Stimulated activated CD8-positive, alpha-beta memory T cell treated with anti-CD3 and anti-CD28 coated beads, Interleukin-12 subunit alpha, Interleukin-12 subunit beta, amount 100 ng/mL, for 24 hours (primary cell): ENCODE measurements around the gene OFD1.

Experiments used
- DNase-seq: peaks from one replicate; pipeline ENCODE4 v3.0.0-alpha.2; 2020; ENCODE audit errors: extremely low read depth

The OFD1 gene, protein sequence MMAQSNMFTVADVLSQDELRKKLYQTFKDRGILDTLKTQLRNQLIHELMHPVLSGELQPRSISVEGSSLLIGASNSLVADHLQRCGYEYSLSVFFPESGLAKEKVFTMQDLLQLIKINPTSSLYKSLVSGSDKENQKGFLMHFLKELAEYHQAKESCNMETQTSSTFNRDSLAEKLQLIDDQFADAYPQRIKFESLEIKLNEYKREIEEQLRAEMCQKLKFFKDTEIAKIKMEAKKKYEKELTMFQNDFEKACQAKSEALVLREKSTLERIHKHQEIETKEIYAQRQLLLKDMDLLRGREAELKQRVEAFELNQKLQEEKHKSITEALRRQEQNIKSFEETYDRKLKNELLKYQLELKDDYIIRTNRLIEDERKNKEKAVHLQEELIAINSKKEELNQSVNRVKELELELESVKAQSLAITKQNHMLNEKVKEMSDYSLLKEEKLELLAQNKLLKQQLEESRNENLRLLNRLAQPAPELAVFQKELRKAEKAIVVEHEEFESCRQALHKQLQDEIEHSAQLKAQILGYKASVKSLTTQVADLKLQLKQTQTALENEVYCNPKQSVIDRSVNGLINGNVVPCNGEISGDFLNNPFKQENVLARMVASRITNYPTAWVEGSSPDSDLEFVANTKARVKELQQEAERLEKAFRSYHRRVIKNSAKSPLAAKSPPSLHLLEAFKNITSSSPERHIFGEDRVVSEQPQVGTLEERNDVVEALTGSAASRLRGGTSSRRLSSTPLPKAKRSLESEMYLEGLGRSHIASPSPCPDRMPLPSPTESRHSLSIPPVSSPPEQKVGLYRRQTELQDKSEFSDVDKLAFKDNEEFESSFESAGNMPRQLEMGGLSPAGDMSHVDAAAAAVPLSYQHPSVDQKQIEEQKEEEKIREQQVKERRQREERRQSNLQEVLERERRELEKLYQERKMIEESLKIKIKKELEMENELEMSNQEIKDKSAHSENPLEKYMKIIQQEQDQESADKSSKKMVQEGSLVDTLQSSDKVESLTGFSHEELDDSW

DNA sequence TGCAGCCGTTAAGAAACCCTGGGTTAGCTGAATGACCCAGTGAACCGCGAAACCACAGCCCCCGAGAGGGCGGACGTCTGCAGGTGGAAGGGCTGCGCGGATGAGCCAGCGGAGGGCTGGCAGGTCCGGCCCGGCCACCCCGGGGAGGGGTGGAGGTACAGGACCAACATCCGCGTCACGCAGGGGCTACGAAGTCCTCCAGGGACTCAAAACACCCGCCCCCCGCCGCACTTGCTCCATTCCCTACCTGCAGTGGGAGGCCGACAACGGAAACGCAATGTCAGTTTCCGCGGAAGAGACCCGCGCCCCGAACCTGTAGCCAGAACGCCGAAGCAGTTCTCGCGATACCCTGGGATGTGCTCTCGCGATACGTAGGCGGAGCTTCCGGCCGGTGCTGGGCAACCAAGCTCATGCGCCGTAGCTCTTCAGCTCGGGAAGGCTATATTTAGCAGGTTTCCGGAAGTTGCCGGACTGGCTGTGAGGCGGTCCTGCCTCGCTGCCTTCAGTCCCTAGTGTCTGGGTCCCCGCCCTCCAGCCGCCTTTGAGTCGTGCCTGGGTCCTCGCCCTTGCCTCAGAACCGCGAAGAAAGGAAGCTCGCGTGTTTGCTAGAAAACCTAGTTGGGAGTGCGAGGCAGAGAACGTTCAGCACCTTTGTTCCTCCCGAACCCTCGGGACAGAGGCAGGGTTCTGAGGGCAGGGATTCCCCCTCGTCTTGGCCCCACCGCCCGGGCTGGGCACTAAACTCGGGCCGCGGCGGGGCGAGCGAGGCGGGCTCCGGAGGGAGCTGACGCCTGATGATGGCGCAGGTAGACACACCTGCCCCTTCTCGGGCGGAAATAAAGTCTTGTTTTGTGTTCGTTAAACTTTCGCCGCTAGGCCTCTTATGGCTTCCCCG lies at the start of gene OFD1, which contains the start of gene TRAPPC2:
TSS of gene OFD1 (plus strand) at position 471 of the 895 bp plus-strand sequence. CDS start at position 795, 324 bp downstream.
TSS of gene TRAPPC2 (minus strand) at position 343 of the 895 bp plus-strand sequence. CDS start 14,657 bp downstream, outside the sequence.
- peak; percentile 65 for DNase-seq

GRCh38 chrX:13685126-13685763 lies 49.3 kb upstream of the OFD1 start:
- DNase-seq, result no peak

DNA sequence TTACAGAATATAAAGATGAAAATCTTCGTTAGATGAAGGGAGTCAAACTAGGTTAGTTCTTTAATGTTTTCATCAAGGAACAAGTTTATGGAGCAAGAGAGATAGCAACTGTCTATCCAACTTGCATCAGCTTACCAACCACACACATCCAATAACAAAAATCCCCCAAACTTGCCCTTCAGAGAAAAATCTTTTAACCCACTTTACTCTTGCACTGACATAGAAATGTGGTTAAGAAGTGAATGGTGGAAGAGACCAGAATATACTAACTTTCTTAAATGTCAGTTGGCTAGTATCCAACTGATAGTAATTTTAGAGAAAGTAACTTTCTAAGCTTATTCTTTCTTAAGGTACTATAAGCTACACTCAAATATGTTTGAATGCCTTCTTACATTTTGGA lies 47.3 kb upstream of the OFD1 start:
- no peak for DNase-seq

- no peak for DNase-seq
Measured at GRCh38 chrX:13688384-13688957, 46.1 kb upstream of the OFD1 start.

- DNase-seq, result peak; percentile 50
Measured at GRCh38 chrX:13688958-13689740, 45.4 kb upstream of the OFD1 start, which contains the start of gene RAB9A. Gene RAB9A, plus strand, starts transcription at chrX:13689128. Its CDS starts 19,619 bp downstream, at chrX:13708747.

GRCh38 chrX:13689741-13690211 lies 44.8 kb upstream of the OFD1 start:
- DNase-seq, result no peak

- DNase-seq, result no peak
Measured at GRCh38 chrX:13690836-13691235, 43.7 kb upstream of the OFD1 start.

DNA sequence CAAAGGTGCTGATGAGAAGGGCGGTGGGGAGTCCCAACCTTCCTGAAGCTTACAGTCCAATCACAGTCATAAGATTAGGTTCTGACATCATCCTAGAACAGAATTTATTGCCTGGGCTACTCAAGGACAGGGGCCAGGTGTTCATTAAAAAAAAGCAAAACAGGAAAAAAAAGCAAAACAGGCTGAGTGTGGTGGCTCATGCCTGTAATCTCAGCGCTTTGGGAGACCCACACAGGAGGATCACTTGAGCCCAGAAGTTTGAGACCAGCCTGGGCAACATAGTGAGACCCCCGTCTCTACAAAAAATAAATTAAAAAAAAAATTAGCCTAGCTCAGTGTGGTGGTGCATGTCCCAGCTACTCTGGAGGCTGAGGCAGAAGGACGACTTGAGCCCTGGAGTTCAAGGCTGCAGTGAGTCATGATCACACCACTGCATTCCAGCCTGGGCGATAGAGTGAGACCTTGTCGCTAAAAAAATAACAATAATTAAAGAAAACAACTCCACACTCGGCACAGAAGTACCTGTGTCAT lies 42.6 kb upstream of the OFD1 start:
- DNase-seq, result no peak

DNA sequence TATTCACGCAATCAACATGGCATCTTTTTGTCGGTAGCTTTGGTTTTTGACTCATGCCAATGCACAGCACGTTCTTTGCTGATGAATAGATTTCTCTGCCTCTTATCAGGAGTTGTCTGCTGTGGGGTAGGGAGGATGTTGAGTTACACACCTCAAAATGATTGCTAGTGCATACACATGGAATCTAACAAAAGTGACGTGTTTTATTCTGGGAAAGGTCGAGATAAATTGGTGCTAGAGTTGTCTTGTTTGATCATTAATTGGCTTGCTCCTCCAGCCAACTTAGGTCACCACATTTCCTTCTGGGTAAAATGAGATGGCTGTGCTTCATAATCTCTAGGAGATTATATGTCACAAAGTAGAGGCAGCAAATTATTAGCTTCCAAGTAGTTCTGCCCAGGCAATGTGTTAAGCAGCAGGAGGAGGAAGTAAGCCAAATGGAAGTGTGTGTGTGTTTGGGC lies 41.7 kb upstream of the OFD1 start:
- no peak for DNase-seq

- DNase-seq, result no peak
Measured at GRCh38 chrX:13693341-13693961, 41.1 kb upstream of the OFD1 start.

GRCh38 chrX:13694359-13694758 lies 40.2 kb upstream of the OFD1 start:
- DNase-seq, result no peak

GRCh38 chrX:13694983-13695382 lies 39.6 kb upstream of the OFD1 start:
- no peak for DNase-seq

- DNase-seq, result no peak
Measured at GRCh38 chrX:13695601-13696115, 38.9 kb upstream of the OFD1 start.

DNA sequence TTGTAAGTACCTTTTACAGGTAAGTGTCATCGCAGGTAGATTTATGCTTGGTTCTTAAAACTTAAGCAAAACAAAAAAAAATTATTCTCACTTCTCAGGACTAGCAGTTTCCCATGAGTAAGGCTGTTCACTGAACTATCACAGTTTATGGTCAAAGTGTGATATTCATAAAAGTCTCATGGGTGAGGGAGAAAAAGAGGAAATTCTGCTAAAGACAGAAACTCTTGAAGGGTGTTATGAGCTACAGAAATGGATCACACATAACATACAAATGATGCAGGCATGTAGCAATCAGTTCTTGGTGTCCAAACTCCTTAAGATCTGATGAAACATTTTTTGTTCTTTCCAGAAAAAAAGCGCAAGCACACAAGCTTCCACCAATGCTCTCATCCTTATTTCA lies 37.1 kb upstream of the OFD1 start:
- DNase-seq, result no peak

GRCh38 chrX:13697976-13698375 lies 36.6 kb upstream of the OFD1 start:
- DNase-seq, result no peak

GRCh38 chrX:13698432-13698831 lies 36.1 kb upstream of the OFD1 start:
- no peak for DNase-seq

DNA sequence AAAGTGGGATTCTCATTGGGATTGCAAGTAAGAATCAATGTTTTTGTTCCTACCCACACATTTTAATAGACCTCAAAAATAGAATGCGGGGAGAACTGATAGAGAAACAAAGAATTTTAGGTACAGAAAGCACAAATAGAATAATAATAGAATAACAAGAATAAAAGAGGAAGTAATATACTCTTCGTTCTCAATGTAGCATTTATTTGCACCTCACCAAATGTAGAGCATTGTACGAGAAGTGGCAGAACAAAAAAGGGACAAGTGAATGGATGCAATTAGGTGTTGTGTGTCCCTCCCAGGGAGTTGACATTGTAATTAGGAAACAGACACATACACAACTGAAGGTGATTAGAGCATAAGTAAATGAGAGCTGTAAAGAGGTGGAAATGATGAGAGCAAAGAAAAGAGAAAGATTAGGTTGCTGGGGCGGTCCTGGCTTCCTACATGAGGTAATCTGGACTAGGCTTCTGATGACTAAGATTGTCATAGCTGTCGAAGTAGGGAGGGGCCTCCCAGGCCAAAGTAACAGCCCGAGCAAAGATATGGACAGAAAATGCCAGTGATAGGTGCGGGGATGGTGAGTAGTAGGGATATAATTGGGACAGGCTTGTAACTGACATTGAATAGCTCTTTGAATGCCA lies 35.2 kb upstream of the OFD1 start:
- no peak for DNase-seq

DNA sequence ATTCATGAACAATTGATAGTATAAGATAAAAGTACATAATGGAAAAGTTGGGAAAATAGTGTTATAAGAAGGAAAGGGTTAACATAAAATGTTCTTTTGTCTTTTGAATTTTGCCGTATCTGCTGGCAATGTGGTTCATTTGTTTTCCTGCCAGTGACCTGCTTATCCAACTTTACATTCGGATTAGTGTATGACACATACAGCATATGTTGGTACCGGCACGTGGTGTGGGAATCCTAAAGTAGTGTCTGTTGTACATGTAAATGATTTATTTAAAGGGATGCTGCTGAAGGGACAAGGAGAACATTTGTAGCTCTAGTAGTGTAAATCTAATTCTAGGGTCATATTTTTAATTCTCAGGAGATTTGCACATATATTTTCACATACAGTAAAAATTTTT lies 34.2 kb upstream of the OFD1 start:
- no peak for DNase-seq
